Neural progenitor cell (in vitro differentiated cells): ENCODE data around the gene SLC35G3. TPM values are rescaled to one million over a fixed set of nuclear protein-coding genes. Genes with fewer than 3 reads are reported as not detected.

ENCODE experiments used
- DNase-seq: peaks from one replicate; pipeline ENCODE4 v3.0.0-alpha.2; 2016; ENCODE audit warnings: low spot score
- H2AFZ ChIP-seq: fragments of 200-600 bp; sonication (generic); replicated peaks from 2 replicates; pipeline ENCODE4 v1.6.1; 2016; ENCODE audit warnings: antibody characterized with exemption
- H3F3A ChIP-seq: fragments of 200-600 bp; sonication (generic); 2 replicates; pipeline ENCODE4 v1.6.1; 2016; ENCODE audit warnings: antibody characterized with exemption, low read depth
- H3K27ac ChIP-seq: fragments of 200-600 bp; sonication (generic); 2 replicates; pipeline ENCODE4 v1.5.1; 2016; ENCODE audit warnings: mild to moderate bottlenecking
- H3K27me3 ChIP-seq: fragments of 200-600 bp; sonication (generic); 2 replicates; pipeline ENCODE4 v1.6.1; 2016; ENCODE audit warnings: mild to moderate bottlenecking, moderate library complexity
- H3K36me3 ChIP-seq: fragments of 200-600 bp; sonication (generic); 2 replicates; pipeline ENCODE4 v1.5.1; 2016
- H3K4me1 ChIP-seq: fragments of 200-600 bp; sonication (generic); 2 replicates; pipeline ENCODE4 v1.6.1; 2016; ENCODE audit warnings: mixed run types
- H3K4me2 ChIP-seq: fragments of 200-600 bp; sonication (generic); 2 replicates; pipeline ENCODE4 v1.6.1; 2016
- H3K4me3 ChIP-seq: fragments of 200-600 bp; sonication (generic); 2 replicates; pipeline ENCODE4 v1.5.1; 2016
- H3K79me2 ChIP-seq: fragments of 200-600 bp; sonication (generic); 2 replicates; pipeline ENCODE4 v1.6.1; 2016; ENCODE audit warnings: low read depth
- H3K9ac ChIP-seq: fragments of 200-600 bp; sonication (generic); 2 replicates; pipeline ENCODE4 v1.6.1; 2016
- H3K9me3 ChIP-seq: fragments of 200-600 bp; sonication (generic); 2 replicates; pipeline ENCODE4 v1.5.1; 2016; ENCODE audit warnings: low read depth
- H4K20me1 ChIP-seq: fragments of 200-600 bp; sonication (generic); 2 replicates; pipeline ENCODE4 v1.6.1; 2016; ENCODE audit warnings: low read depth
- H3K27ac Mint-ChIP-seq: 3 replicates; pipeline ENCODE4 v1.8.0; 2021; ENCODE audit warnings: mixed read lengths
- H3K27me3 Mint-ChIP-seq: 2 replicates; pipeline ENCODE4 v1.8.0; 2022; ENCODE audit warnings: low read depth, mild to moderate bottlenecking, inconsistent platforms, moderate library complexity, mixed read lengths; ENCODE audit not compliant: insufficient read depth
- H3K36me3 Mint-ChIP-seq: 3 replicates; pipeline ENCODE4 v1.8.0; 2021; ENCODE audit warnings: mixed read lengths
- H3K4me1 Mint-ChIP-seq: 3 replicates; pipeline ENCODE4 v1.8.0; 2021; ENCODE audit warnings: mixed read lengths
- H3K4me3 Mint-ChIP-seq: 3 replicates; pipeline ENCODE4 v1.8.0; 2021; ENCODE audit warnings: mild to moderate bottlenecking, moderate library complexity, mixed read lengths
- H3K9me3 Mint-ChIP-seq: 3 replicates; pipeline ENCODE4 v1.8.0; 2020; ENCODE audit warnings: mixed read lengths
- EZH2 ChIP-seq: fragments of 200-600 bp; sonication (generic); IDR thresholded peaks from 2 replicates; pipeline ENCODE4 v1.6.1; 2017; ENCODE audit warnings: antibody characterized with exemption, mild to moderate bottlenecking, moderate library complexity
- EZH2phosphoT487 ChIP-seq: fragments of 200-600 bp; sonication (generic); IDR thresholded peaks from 2 replicates; pipeline ENCODE4 v1.6.1; 2017; ENCODE audit warnings: antibody characterized with exemption
- total RNA-seq: library from RNA; depleted of rRNA; stranded (reverse); fragments of >200 nt; gene quantifications from 2 replicates; pipeline ENCODE4 v1.2.3, GENCODE V29; 2015; ENCODE audit warnings: low replicate concordance
- TF ChIP-seq, protein P1 (sequence below): fragments of 200-600 bp; sonication (generic); IDR thresholded peaks from 2 replicates; pipeline ENCODE4 v1.5.1; 2017; ENCODE audit warnings: antibody characterized with exemption, mild to moderate bottlenecking

SLC35G3 gene
- total RNA-seq, 1 donor from 2014 or later, result not detected

DNA sequence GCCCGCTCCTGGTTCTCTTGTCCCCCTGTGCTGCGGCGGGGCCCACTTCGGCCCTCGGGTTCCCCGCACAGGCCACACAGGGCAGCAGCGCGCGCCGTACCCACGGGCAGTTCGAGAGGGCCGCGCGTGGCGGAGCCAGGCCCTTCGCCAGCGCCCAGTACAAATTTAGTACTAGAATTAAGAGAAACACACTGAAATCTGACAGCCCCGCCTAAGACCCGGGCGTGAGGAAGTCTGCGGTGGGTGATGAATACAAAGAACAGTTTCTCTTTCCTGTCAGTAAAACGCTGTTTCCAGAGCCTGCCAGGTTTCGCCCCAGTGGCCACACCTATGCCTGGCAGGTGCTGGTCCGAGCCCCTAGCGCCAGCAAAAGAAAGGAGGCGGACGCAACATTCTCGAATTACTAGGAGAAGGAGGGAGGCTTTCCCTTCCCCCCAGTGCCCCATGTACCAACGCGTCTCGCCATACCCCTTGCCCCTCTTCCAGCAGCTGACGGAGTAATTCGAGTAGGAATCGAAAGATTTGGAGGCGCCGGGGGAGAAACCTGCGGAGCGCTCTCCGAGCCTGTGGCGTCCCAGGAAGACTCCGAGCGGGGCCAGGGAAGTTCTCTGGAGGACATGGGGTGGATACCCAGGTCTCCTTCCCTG, 48.1 kb upstream of the SLC35G3 start:
- H3K36me3 Mint-ChIP-seq, result no peaks in the 10 kb centered on the region
- peak; percentile 90 for DNase-seq
- Histone ChIP-seq H3K79me2 (no peaks in the 10 kb centered on the region), H3K4me1 (peaks cover 11% of the 10 kb centered on the region), H3K4me3 (peak overlapping the region; percentile 62), H4K20me1 (no peaks in the 10 kb centered on the region), H3K27ac (no peak overlapping the region), H3K27me3 (peaks cover 9% of the 10 kb centered on the region), H3K9me3 (no peaks in the 10 kb centered on the region), H3K4me2 (peak overlapping the region; percentile 84), H2AFZ (peak overlapping the region; percentile 89), H3K9ac (no peak overlapping the region), H3F3A (peaks cover 23% of the 10 kb centered on the region), H3K36me3 (no peaks in the 10 kb centered on the region)
- H3K27ac Mint-ChIP-seq, result no peak overlapping the region
- H3K4me3 Mint-ChIP-seq, result peak overlapping the region; percentile 96
- TF ChIP-seq EZH2 (no peak), EZH2phosphoT487 (no peak)
- TF ChIP-seq, protein P1, sequence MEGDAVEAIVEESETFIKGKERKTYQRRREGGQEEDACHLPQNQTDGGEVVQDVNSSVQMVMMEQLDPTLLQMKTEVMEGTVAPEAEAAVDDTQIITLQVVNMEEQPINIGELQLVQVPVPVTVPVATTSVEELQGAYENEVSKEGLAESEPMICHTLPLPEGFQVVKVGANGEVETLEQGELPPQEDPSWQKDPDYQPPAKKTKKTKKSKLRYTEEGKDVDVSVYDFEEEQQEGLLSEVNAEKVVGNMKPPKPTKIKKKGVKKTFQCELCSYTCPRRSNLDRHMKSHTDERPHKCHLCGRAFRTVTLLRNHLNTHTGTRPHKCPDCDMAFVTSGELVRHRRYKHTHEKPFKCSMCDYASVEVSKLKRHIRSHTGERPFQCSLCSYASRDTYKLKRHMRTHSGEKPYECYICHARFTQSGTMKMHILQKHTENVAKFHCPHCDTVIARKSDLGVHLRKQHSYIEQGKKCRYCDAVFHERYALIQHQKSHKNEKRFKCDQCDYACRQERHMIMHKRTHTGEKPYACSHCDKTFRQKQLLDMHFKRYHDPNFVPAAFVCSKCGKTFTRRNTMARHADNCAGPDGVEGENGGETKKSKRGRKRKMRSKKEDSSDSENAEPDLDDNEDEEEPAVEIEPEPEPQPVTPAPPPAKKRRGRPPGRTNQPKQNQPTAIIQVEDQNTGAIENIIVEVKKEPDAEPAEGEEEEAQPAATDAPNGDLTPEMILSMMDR, result peak; percentile 49
- no peaks in the 10 kb centered on the region for H3K9me3 Mint-ChIP-seq
- H3K4me1 Mint-ChIP-seq, result peaks cover 23% of the 10 kb centered on the region
- H3K27me3 Mint-ChIP-seq, result peaks cover 2% of the 10 kb centered on the region

DNA sequence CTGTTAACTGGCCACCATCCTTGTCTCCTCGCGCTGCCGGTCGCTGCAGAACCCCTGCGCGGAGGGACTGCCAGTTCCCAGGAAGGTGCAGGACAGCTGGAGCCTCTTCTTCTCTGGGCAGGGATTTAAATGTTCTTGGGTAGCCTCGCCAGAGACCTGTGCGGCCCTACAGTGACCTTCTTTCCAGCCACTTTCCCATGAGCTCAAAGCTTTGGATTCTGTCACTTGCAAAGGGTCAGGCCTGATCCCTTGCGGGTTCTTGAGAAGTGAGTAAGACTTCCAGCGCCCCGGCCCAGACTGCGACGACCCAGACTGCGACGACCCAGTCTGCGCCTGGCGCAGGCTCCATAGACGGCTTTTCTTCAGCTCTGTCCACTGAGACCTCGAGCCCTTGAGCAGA, 47.3 kb upstream of the SLC35G3 start:
- Mint-ChIP-seq H3K4me3 (peak overlapping the region; percentile 96), H3K4me1 (peaks cover 23% of the 10 kb centered on the region), H3K27me3 (peaks cover 2% of the 10 kb centered on the region), H3K36me3 (no peaks in the 10 kb centered on the region), H3K9me3 (no peaks in the 10 kb centered on the region), H3K27ac (no peak overlapping the region)
- Histone ChIP-seq H3K4me3 (peak overlapping the region; percentile 62), H2AFZ (no peak overlapping the region), H4K20me1 (no peaks in the 10 kb centered on the region), H3K79me2 (no peaks in the 10 kb centered on the region), H3K4me2 (peak overlapping the region; percentile 84), H3K9ac (no peak overlapping the region), H3F3A (peaks cover 23% of the 10 kb centered on the region), H3K27ac (no peak overlapping the region), H3K36me3 (no peaks in the 10 kb centered on the region), H3K9me3 (no peaks in the 10 kb centered on the region), H3K27me3 (peaks cover 9% of the 10 kb centered on the region), H3K4me1 (peaks cover 11% of the 10 kb centered on the region)
- DNase-seq, result no peak
- TF ChIP-seq, protein P1, result no peak
- no peak for TF ChIP-seq EZH2

DNA sequence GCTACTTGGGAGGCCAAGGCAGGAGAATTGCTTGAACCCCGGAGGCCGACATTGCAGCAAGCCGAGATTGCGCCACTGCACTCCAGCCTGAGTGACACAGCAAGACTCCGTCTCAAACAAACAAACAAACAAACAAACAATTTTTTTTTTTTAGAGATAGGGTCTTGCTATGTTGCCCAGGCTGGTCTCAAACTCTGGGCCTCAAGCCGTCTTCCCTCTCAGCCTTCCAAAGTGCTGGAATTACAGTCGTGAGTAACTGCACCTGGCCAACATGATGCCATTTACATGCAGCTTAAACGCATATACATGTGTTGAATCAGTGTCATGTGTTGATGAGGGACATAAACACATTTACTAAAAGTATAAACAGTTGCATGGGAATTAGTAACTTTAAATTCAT, 46.7 kb upstream of the SLC35G3 start:
- H3K27me3 ChIP-seq, result peaks cover 9% of the 10 kb centered on the region
- H3K27me3 Mint-ChIP-seq, result peaks cover 2% of the 10 kb centered on the region
- DNase-seq, result no peak
- no peaks in the 10 kb centered on the region for H3K36me3 Mint-ChIP-seq
- TF ChIP-seq EZH2phosphoT487 (no peak), EZH2 (no peak)
- TF ChIP-seq, protein P1, result no peak
- H3K4me3 ChIP-seq, result no peak overlapping the region
- no peak overlapping the region for H2AFZ ChIP-seq
- no peak overlapping the region for H3K27ac ChIP-seq
- H3K4me3 Mint-ChIP-seq, result peak overlapping the region; percentile 96
- H3F3A ChIP-seq, result peaks cover 23% of the 10 kb centered on the region
- H4K20me1 ChIP-seq, result no peaks in the 10 kb centered on the region
- no peak overlapping the region for H3K9ac ChIP-seq
- H3K9me3 ChIP-seq, result no peaks in the 10 kb centered on the region
- peaks cover 23% of the 10 kb centered on the region for H3K4me1 Mint-ChIP-seq
- H3K4me2 ChIP-seq, result no peak overlapping the region
- H3K79me2 ChIP-seq, result no peaks in the 10 kb centered on the region
- no peaks in the 10 kb centered on the region for H3K9me3 Mint-ChIP-seq
- no peaks in the 10 kb centered on the region for H3K36me3 ChIP-seq
- H3K27ac Mint-ChIP-seq, result no peak overlapping the region
- peaks cover 11% of the 10 kb centered on the region for H3K4me1 ChIP-seq
